ENCODE results near the gene CERCAM. TPM values are rescaled to one million over a fixed set of nuclear protein-coding genes. Genes with fewer than 3 reads are reported as not detected.

The CERCAM gene
- total RNA-seq, 4 donors from 2014 or later, result 3.3 to 16.5 (median 5.9) TPM

GRCh38 chr9:128482186-128482585 is 61.5 kb downstream of the CERCAM start:
- H3K4me3 ChIP-seq, result no peak overlapping the region
- no peaks in the 10 kb centered on the region for H3K4me1 ChIP-seq
- no peak for TF ChIP-seq POLR2A (IDR thresholded peaks at IDR 0.05)
- TF ChIP-seq, protein P1, sequence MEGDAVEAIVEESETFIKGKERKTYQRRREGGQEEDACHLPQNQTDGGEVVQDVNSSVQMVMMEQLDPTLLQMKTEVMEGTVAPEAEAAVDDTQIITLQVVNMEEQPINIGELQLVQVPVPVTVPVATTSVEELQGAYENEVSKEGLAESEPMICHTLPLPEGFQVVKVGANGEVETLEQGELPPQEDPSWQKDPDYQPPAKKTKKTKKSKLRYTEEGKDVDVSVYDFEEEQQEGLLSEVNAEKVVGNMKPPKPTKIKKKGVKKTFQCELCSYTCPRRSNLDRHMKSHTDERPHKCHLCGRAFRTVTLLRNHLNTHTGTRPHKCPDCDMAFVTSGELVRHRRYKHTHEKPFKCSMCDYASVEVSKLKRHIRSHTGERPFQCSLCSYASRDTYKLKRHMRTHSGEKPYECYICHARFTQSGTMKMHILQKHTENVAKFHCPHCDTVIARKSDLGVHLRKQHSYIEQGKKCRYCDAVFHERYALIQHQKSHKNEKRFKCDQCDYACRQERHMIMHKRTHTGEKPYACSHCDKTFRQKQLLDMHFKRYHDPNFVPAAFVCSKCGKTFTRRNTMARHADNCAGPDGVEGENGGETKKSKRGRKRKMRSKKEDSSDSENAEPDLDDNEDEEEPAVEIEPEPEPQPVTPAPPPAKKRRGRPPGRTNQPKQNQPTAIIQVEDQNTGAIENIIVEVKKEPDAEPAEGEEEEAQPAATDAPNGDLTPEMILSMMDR (IDR thresholded peaks at IDR 0.05), result no peak
- no peaks in the 10 kb centered on the region for H3K9me3 ChIP-seq
- DNase-seq, result no peak
- H3K27me3 ChIP-seq, result no peaks in the 10 kb centered on the region
- peaks cover 0 to 78% (median 0%) of the 10 kb centered on the region in 3 donors for H3K36me3 ChIP-seq
- H3K27ac ChIP-seq, result no peak overlapping the region

DNA sequence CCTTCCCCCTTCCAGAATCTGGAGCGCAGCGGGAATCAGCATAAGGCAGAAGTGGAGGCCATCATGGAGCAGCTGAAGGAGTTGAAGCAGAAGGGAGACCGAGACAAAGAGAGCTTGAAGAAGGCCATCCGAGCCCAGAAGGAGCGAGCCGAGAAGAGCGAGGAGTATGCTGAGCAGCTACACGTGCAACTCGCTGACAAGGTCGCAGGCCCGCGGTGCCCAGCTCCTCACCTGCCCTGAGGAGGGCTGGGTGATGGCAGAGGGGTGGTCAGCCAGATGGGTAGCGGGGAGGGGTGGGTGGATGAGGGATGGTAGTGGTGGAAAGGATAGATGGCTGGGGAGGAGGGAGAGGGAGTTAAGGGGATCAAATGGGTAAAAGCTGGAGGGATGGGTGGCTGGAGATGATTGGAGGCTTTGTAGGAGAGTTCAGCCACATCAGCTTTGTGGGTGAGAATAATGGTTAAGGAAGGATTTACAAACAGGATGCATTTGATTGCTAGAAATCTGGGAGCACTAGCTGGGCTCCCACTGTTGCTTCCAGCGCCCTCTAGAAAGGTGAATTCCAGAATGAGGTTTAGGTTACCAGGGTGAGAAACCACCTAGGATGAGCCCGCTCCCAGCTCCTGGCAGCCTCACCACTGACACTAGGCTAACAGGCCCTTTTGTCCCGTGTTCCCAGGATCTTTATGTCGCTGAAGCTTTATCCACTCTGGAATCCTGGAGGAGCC is 64.2 kb downstream of the CERCAM start:
- H3K4me1 ChIP-seq, result no peaks in the 10 kb centered on the region
- no peaks in the 10 kb centered on the region for H3K27me3 ChIP-seq
- H3K27ac ChIP-seq, result no peak overlapping the region
- DNase-seq, result no peak
- no peaks in the 10 kb centered on the region for H3K9me3 ChIP-seq
- no peak overlapping the region for H3K4me3 ChIP-seq
- no peak for TF ChIP-seq POLR2A (IDR thresholded peaks at IDR 0.05)
- TF ChIP-seq, protein P1 (IDR thresholded peaks at IDR 0.05), result no peak
- peaks cover 0 to 75% (median 0%) of the 10 kb centered on the region in 3 donors for H3K36me3 ChIP-seq

DNA sequence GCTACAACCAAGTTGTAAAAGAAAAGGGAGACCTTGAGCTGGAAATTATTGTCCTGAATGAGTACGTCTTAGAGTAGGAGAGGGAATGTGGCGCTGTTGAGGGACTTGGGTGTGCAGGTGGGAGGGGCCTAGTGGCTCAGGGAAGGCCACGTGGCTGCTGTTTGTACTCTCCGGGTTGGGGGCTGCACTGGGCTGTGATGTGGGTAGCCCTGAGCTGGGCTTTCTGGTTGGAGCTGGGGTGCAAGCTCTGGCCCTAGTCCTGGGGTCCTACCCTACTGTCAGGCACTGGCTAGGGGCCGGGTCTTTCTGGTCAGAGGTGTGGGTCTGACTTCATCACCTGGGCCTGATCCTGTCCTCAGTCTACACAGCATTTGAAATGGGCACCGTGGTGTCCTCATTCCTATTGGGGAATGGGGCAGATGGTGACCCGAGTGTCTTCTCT is 64.8 kb downstream of the CERCAM start:
- TF ChIP-seq POLR2A (IDR thresholded peaks at IDR 0.05), result no peak
- TF ChIP-seq, protein P1 (IDR thresholded peaks at IDR 0.05), result no peak
- Histone ChIP-seq H3K27ac (no peak overlapping the region), H3K4me3 (no peak overlapping the region), H3K36me3 (peaks cover 0 to 77% (median 0%) of the 10 kb centered on the region in 3 donors), H3K9me3 (no peaks in the 10 kb centered on the region), H3K4me1 (no peaks in the 10 kb centered on the region), H3K27me3 (no peaks in the 10 kb centered on the region)
- no peak for DNase-seq

GRCh38 chr9:128486201-128486600 is 65.5 kb downstream of the CERCAM start:
- no peaks in the 10 kb centered on the region for H3K9me3 ChIP-seq
- H3K27me3 ChIP-seq, result no peaks in the 10 kb centered on the region
- no peak overlapping the region for H3K4me3 ChIP-seq
- TF ChIP-seq, protein P1 (IDR thresholded peaks at IDR 0.05), result no peak
- no peak for TF ChIP-seq POLR2A (IDR thresholded peaks at IDR 0.05)
- no peak overlapping the region for H3K27ac ChIP-seq
- DNase-seq, result no peak
- H3K4me1 ChIP-seq, result no peaks in the 10 kb centered on the region
- peaks cover 0 to 79% (median 0%) of the 10 kb centered on the region in 3 donors for H3K36me3 ChIP-seq

Other genes starting within 250 kb of the CERCAM start
- 100 to 1,000 TPM in 2 of 4 donors, 10 to 100 TPM in 2; 52.2 to 144 (median 95.3) TPM for gene CIZ1, start 229.3 kb upstream of the CERCAM start, total RNA-seq
- 10 to 100 TPM; 14.5 to 85.8 (median 54.4) TPM for gene DNM1, start 217.5 kb upstream of the CERCAM start, total RNA-seq
- gene GOLGA2, start 144.8 kb upstream of the CERCAM start, total RNA-seq, result 10 to 100 TPM; 45.7 to 96.7 (median 92.5) TPM
- 10 to 100 TPM; 18.3 to 27.2 (median 23.5) TPM for gene SWI5, start 144.6 kb upstream of the CERCAM start, total RNA-seq
- 10 to 100 TPM; 11.7 to 42.9 (median 17.4) TPM for gene TRUB2, start 98.4 kb upstream of the CERCAM start, total RNA-seq
- 100 to 1,000 TPM in 3 of 4 donors, 10 to 100 TPM in 1; 65.2 to 191 (median 132) TPM for gene COQ4, start 98.0 kb upstream of the CERCAM start, total RNA-seq
- 100 to 1,000 TPM in 3 of 4 donors, 10 to 100 TPM in 1; 28.1 to 312 (median 149) TPM for gene SLC27A4, start 80.3 kb upstream of the CERCAM start, total RNA-seq
- 10 to 100 TPM; 24.9 to 47.7 (median 42.4) TPM for gene URM1, start 49.5 kb upstream of the CERCAM start, total RNA-seq
- gene ODF2, start 35.1 kb downstream of the CERCAM start, total RNA-seq, result 10 to 100 TPM in 3 of 4 donors, 1 to 10 TPM in 1; 8.4 to 83.3 (median 25.7) TPM
- 10 to 100 TPM; 27.0 to 55.3 (median 28.3) TPM for gene GLE1, start 83.9 kb downstream of the CERCAM start, total RNA-seq
- 100 to 1,000 TPM; 251 to 586 (median 269) TPM for gene SPTAN1, start 131.7 kb downstream of the CERCAM start, total RNA-seq
- 100 to 1,000 TPM in 1 of 4 donors, 10 to 100 TPM in 3; 71.9 to 103 (median 95.8) TPM for gene DYNC2I2, start 236.0 kb downstream of the CERCAM start, total RNA-seq